GM18909 (cell line): Measurements from ENCODE around the gene MPC1.
"Not testable (repeated sequence)": the region's sequence is repeated elsewhere in the genome, so short reads cannot be mapped to it uniquely, and the experiment has no call there.

Experiments used
- ATAC-seq: cut with Tn5 transposase; IDR thresholded peaks from one replicate; pipeline ENCODE4 v1.9.1; 2021; ENCODE audit warnings: mild to moderate bottlenecking; ENCODE audit not compliant: unreplicated experiment, poor library complexity

The MPC1 gene

DNA sequence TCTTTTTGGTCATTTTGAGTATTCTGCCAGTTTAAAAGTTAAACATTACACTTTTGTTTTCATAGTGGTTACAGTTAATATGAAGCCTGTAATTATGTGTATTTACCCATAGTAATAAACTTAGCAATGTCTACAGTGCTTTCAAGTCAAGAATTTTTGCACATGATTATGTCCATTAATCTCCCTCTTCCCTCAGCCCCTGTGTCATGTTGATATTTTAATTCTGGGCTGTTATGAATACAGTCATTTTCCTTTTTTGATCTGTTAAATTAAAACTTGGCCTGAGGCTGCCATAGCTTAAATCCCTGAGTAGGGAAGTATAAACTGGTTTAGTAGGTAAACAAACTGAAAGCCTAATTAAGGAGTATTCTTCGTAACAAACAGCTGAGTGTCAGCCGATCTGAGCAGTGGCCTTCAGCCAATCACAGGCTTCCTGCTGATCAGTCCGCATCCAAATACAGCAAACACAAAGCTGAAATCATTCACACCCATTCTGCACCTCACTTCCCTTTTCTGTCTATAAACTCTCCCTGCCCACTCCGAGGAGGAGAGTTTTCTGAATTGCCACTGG, 30.9 kb downstream of the MPC1 start:
- ATAC-seq, result peak; percentile 99

DNA sequence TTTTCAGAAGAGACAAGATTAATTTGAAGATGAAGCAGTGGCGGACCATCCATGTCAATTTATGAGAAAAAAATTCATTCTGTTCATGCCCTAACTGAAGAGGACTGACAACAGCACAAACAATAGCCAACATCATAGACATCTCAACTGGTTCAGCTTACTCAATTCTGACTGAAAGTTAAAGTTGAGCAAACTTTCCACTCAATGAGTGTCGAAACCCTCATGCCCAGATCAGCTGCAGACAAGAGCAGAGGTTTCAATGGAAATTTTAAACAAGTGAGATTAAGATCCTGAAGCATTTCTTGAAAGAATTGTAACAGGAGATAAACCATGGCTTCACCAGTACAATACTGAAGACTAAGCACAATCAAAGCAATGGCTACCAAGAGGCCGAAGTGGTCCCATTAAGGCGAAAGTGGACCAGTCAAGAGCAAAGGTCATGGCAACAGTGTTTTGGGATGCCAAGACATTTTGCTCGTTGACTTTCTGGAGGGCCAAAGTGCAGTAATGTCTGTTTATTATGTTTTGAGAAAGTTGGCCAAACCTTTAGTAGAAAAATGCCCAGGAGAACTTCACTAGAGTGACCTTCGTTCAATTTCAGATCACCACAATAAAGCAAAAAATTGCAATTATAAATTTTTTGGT, 34.3 kb downstream of the MPC1 start:
- ATAC-seq, result no peak

DNA sequence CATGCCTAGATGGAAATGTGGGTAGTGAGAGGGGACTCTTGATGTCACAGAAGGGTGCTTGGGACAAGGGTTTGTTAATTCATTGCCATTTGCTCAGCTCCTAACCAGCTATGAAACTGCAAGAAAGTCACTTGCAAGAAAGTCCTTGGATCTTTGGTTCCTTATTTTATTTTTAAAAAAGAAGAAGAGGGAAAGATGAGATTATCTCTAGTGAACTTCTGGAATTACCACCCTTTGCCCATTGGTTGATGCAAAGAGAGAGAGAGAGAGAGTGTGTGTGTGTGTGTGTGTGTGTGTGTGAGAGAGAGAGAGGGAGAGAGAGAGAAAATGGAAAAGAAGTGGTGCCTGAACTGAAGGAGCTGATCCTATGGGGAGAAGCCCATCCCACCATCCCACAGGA, 35.8 kb downstream of the MPC1 start:
- no peak for ATAC-seq

DNA sequence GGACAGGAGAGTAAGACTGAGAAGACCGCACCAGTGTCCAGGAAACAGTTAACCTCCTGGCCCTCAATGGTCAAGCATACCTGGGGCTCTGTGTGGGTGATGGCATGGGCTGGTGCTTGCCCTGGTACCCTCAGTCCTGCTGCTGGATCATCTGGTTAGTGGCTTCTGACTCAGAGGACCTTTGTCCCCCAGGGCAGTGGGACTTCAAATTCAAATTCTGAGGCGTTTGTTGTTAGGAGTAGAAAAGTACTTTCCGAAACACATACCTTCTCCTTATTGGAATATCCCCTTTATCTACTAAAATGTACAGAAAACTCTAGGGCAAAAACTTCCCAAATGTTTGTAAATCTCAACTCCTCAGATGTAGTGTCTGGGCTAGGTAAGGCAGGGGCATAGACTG, 36.3 kb downstream of the MPC1 start:
- ATAC-seq, result no peak

DNA sequence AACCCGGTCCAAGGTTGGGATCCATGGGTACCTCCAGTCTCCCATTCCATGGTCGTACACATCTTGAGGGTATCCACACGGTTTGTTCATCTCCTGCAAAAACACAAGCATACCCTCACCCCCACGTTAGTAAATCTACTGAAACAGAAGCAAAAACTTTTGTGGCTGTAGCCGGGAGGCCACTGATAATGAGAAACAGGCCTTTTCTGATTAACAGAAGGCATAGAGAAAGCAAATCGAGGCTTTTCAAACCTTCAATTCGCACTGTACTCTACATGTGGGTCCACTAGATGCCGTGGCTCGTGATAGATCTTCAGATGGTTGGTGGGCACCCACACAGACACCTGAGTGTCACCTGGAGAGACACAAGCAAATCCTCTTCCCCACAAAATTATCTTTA, 37.1 kb downstream of the MPC1 start:
- ATAC-seq, result not testable (repeated sequence)

DNA sequence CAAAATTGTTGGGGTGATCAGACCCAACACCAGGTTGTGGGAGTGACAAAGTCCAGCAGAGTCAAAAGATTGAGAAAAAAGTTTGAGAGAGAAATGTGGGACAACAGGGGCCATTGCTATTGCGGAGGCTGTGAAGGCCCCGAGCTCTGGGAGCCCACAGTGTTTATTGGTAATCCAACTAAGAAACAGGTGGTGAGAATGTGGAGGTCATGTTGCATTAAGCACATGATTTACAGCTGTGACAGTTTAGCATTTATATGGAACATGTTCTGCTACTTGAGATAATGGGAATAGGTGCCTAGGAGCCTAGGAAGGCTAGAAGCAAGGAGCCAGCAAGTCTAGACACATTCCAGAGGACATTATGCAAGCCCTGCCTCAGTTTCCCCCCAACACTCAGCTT, 37.8 kb downstream of the MPC1 start:
- ATAC-seq, result not testable (repeated sequence)

DNA sequence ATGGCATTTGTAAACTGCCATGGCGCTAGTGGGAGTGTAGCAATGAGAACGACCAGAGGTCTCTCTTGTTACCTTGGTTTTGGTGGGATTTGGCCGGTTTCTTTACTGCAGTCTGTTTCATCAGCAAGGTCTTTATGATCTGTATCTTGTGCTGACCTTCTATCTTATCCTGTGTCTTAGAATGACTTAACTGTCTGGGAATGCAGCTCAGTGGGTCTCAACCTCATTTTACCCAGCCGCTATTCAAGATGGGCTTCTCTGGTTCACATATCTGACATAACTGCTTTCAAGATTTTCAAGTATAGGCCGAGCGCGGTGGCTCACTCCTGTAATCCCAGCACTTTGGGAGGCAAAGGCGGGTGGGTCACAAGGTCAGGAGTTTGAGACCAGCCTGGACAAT, 38.5 kb downstream of the MPC1 start:
- ATAC-seq, result no peak

DNA sequence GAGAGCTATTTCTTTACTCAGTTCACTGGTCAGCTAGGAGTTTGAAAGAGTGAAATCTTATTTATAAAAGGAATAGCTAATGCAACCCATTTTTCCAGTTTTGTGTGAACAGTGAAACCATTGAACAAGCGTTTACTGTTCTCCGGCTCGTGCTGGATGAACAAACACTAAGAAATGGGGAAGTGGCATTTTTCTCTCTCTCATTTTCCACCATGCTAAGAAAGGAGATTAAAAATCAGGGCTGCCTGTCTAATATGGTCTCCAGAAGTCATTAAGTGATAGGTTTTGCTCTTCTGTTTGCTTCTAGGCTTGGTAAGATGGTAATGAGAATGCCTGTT, 39.6 kb downstream of the MPC1 start:
- peak; percentile 29 for ATAC-seq

DNA sequence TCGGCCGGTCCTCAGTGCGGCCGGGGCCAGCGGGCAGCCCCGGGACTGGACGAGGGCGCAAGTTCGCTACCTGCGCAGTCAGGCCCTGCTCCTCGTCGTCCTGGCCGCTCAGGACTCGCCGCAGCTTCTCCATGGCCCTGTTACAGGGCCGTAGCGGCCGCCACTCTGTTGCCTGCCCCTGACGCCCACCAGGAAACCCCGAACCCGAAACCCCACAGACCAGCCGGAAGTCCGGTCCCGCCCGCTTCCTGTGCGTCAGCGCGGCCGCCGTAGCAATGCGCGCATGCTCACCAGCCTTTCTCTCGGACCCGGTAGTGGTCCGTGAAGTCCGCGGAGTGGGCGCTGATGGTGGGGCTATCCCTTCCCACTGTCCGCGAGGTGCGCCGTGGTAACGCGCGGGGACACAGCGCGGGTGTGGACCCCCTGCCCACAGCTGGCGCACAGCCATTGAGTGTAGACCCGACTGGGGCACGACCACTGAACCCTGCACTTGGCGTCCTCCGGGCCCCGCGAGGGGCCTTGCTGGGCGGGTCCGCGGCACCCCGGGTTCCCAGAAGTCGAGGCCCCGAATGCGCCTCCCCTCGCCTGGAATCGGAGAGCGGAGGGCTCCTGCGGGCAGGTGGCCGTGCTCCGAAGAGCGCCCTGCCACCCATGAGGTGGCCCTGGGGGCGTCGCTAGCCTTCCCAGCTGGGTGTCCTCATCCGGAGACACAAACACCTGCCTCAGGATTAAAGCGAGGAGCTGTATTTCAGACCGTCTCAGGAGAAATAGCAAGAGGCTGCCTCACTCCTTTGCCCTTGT, 40.2 kb downstream of the MPC1 start, which contains the start of gene SFT2D1:
TSS of gene SFT2D1 (minus strand) at position 197 of the 801 bp plus-strand sequence. CDS start at position 133, 64 bp downstream.
- ATAC-seq, result peak; percentile 95

DNA sequence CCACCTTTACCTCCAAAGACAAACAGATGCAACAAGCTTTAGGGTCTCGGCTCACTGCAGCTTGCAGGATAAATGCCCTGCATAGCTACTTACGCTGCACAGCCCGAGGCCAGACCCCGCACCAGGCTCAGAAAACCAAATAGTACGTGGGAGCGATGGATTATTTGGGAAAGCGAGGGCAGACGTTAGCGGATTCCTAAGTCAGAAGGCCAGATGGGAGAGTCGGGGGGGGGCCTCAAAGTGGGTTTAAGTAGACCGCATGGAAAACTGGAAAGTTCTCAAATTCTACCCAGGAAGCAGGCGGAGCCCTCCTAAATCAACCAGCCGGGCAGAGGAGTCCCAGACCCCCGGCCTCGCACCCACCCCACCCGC, 40.8 kb downstream of the MPC1 start:
- ATAC-seq, result no peak

DNA sequence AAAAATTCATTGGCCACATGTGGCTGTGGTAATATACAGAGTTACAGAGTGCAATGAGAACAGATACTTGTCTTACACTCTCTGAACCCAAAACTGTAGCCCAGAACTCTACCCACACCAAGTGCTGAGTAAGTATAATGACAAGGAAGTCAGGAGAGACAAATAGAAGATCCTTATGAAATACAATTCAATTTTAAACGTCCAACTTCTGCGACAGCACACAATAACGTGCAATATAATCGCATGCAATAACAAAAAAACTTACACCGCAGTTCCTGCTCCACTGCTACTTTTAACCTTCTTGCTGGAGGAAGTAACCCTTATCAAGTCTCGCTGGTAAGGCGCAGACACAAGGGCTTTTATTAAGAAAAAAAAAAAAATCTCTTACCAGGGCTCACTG, 41.3 kb downstream of the MPC1 start:
- no peak for ATAC-seq

DNA sequence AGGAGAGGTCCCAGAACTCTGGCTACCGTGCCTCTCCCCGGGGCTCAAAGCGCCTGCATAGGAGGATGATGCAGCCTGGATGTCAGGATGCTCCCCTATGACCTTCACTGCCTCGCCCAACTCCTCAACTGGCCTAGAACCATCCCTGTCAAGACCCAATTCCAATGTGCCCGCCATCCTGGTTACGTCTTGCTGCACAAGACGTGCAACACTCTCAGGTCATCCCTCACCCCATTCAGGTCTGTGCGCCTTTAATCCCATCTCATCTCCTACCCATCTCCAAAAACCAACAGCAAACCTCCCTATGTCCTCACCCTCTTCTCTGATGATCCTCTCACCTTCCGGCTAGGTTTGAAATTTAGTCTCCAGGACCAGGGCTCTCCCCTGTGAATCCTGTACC, 43.9 kb downstream of the MPC1 start:
- ATAC-seq, result no peak

DNA sequence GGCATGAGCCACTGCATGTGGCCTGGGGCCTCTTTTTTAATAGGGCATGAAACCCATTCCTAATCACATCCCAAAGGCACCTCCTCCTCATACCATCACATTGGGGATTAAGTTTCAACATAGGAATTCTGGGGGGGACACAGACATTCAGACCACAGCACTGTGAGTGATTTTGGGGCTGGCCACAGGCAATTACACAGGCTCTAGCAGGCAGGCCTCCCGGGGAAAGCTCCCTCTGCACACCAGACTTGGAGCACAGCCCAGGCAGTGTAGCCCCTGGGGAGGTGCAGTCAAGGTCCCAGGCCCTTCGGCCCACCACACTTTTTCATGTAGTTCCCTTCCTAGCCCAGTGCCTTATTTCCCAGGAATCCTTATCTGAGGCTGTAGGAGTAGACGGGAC, 45.9 kb downstream of the MPC1 start:
- no peak for ATAC-seq

DNA sequence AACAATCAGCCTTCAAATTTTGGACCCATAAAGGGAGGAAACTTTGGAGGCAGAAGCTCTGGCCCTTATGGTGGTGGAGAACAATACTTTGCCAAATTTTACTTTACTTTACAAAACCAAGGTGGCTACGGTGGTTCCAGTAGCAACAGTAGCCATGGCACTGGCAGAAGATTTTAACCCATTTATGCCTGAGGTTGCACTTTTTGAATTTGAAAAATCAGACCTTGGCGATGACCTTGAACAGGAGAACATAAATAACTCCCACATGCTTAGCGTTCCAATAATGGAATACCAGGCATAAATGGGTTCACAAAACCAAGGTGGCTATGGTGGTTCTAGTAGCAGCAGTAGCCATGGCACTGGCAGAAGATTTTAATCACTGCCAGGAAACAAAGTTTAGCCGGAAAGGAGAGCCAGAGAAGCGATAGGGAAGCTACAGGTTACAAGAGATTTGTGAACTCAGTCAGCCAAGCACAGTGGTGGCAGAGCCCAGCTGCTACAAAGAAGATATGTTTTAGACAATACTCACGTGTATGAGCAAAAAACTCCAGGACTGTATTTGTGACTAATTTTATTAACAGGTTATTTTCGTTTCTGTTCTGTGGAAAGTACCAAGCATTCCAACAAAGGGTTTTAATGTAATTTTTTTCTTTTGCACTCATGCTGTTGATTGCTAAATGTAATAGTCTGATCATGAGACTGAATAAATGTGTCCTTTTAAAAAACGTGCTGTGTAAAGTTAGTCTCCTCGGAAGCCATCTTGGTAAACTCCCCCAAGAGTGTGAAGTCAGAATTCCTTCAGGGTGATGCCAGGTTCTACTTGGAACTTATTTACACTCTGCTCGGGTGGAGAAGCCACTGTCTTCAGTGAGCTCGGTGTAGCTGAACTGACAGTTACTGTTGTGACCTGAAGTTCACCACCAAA, 47.1 kb downstream of the MPC1 start:
- peak; percentile 40 for ATAC-seq

DNA sequence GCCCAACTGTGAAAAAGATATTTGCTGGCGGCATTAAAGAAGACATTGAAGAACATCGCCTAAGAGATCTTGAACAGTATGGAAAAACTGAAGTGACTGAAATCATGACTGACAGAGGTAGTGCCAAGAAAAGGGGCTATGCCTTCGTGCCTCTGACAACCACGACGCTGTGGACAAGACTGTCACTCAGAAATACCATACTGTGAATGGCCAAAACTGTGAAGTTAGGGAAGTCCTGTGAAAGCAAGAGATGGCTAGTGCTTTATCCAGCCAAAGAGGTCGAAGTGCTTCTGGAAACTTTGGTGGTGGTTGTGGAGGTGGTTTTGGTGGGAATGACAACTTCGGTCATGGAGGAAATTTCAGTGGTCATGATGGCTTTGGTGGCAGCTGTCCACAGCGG, 47.9 kb downstream of the MPC1 start:
- ATAC-seq, result no peak

DNA sequence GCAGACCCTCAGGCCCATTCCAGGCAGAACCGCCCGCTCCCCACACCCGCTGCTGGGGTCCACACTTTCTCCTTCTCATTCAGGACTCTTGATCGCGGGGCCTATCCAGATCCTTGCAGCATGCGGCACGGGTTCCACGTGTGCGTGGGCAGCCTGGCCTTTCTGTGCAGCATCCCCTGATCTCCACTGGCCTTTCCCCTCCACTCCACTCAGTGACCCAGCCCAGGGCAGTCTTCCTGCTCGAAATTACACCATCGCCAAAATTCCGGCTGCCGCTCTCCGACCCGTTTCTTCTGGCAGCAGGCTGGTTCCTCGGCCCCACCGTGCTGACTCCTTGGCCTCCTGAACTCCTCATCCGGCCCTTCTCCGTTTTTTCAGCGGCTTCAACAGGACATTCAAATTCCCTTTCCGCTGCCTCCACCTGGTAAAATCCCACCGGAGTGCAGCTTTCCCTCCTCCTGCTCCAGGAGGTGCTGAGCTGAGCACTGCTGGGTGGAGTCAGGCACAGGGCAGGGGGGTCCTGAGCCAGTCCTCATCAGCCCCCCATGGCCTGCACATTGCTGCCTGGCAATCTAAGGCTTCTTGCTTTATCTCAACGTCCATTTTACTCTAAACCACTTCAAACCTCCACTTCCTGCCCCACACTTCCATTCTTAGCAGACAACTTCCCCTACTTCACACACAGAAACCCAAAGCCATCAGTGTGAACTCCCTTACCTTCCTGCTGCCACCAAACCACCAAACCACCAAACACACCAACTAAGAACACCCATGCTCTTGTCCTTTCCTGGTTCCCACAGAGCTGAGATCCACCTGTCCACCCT, 49.4 kb downstream of the MPC1 start:
- ATAC-seq, result peak; percentile 78

DNA sequence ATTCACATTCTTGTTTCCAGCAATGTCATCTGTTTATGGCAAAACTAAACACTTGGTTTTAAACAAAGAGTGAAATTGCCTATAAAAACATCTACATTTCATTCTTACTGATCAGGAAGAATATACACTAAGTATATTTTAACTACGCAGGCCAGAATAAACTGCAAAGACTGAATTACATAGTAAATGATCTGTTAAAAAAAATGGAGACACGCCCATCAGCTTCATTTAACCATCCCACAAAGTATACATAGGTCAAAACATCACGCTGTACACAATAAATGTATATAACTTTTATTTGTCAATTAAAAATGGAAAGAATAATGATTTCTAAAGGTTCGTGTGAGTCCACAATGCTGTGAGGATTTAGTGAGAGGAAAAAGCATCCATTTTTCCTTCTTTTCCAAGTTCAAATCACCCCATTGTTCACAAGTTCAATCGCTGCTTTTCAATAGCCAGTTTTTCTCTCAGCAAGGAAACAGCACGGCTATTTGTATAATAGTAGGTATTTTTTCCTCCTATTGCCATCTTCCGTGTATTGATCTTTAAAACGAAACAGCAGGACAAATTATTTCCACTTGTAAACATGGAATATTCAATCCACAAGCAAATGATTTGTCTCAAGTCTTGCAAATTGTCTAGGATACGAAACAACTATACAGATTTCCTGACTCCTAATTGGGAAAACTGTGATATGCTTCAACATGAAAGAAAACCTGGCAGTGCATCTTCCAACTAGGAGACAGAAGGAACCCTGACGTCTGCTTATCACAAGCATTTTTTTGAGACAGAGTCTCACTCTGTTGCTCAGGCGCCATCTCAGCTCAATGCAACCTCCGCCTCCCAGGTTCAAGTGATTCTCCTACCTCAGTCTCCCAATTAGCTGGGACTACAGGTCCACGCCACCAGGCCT, 51.0 kb downstream of the MPC1 start:
- no peak for ATAC-seq

DNA sequence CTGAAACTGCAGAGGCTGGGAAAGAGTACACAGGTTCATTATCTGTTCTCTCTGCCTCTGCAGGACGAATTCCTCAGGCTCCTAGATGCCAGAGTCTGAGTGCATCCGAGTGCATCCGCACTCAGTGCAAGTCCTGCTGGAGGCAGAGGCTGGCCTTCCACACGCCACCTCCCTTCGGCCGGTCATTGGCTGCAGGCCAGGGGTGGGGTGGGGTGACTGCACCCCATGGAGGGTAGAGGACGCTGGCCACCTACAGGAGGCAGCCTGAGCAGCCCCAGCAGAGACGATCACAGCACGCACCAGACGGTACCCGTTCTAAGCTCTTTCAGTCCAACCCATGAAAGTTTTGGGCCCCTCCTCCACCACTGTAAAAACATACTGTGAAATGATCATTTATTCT, 52.1 kb downstream of the MPC1 start:
- no peak for ATAC-seq
